Panc1 (cell line): Measurements from ENCODE around the gene GNAI2. TPM values are rescaled to one million over a fixed set of nuclear protein-coding genes. Genes with fewer than 3 reads are reported as not detected.

Source experiments
- ATAC-seq: fragments of 200-7000 bp; cut with Tn5 transposase; 2 replicates; pipeline ENCODE4 v1.9.1; 2020; ENCODE audit warnings: mild to moderate bottlenecking, moderate library complexity
- BruUV-seq: library from RNA; stranded (reverse); fragments of 400-500 nt; replicated peaks from 2 replicates; lab custom pipeline; 2021; lab: Mats Ljungman, UMichigan
- CTCF ChIA-PET: fragments of 300-600 bp; sonication (Branson Sonifier 250); formaldehyde crosslinking; loops from one replicate; lab custom pipeline; 2022; ENCODE audit warnings: antibody characterized with exemption; lab: Charles Lee
- POLR2A ChIA-PET: fragments of 300-600 bp; sonication (Branson Sonifier 250); formaldehyde crosslinking; loops from one replicate; lab custom pipeline; 2022; ENCODE audit warnings: antibody characterized with exemption; lab: Charles Lee
- DNase-seq: peaks from one replicate; pipeline ENCODE4 v3.0.0-alpha.2; 2010; ENCODE audit warnings: low read depth, low spot score
- H3K27ac ChIP-seq: 2 replicates; pipeline ENCODE4 v1.5.1; 2011; ENCODE audit warnings: mild to moderate bottlenecking, low read length, inconsistent platforms
- H3K27me3 ChIP-seq: fragments of 200-500 bp; sonication (Bioruptor generic); 2 replicates; pipeline ENCODE4 v1.6.0; 2014; ENCODE audit warnings: low read length, inconsistent platforms; ENCODE audit not compliant: control insufficient read depth, insufficient read depth
- H3K36me3 ChIP-seq: fragments of 200-500 bp; sonication (Bioruptor generic); 2 replicates; pipeline ENCODE4 v1.5.1; 2014; ENCODE audit warnings: inconsistent platforms, mild to moderate bottlenecking, low read length, moderate library complexity; ENCODE audit not compliant: control insufficient read depth, insufficient read depth
- H3K4me1 ChIP-seq: 2 replicates; pipeline ENCODE4 v1.5.1; 2011; ENCODE audit warnings: inconsistent platforms, mild to moderate bottlenecking, low read length, moderate library complexity; ENCODE audit not compliant: control insufficient read depth, insufficient read depth
- H3K4me3 ChIP-seq, 2 experiments: 2 replicates each; pipeline ENCODE4 v1.5.1; 2011 to 2012; ENCODE audit warnings: low read depth in 2 of 2, low read length in 2 of 2, mild to moderate bottlenecking in 2 of 2, inconsistent platforms in 1 of 2, moderate library complexity in 1 of 2
- H3K9me3 ChIP-seq: fragments of 200-500 bp; sonication (Bioruptor generic); 2 replicates; pipeline ENCODE4 v1.5.1; 2014; ENCODE audit warnings: low read depth, mild to moderate bottlenecking, inconsistent platforms, low read length, moderate library complexity; ENCODE audit not compliant: control insufficient read depth, insufficient read depth
- CTCF ChIP-seq: fragments of 450-650 bp; IDR thresholded peaks from 2 replicates; pipeline ENCODE4 v1.5.1; 2017; ENCODE audit warnings: mild to moderate bottlenecking
- POLR2AphosphoS5 ChIP-seq: IDR thresholded peaks from 2 replicates; pipeline ENCODE4 v1.6.1; 2012; ENCODE audit warnings: mild to moderate bottlenecking, low read depth, low read length, moderate library complexity
- REST ChIP-seq, 2 experiments: IDR thresholded peaks; 2 replicates each; pipeline ENCODE4 v1.6.1; 2011 to 2012; ENCODE audit warnings: low read depth in 2 of 2, control low read depth in 1 of 2, low read length in 1 of 2, mild to moderate bottlenecking in 1 of 2, moderate library complexity in 1 of 2; ENCODE audit not compliant: insufficient read depth in 1 of 2
- SIN3A ChIP-seq: IDR thresholded peaks from 2 replicates; pipeline ENCODE4 v1.6.1; 2012; ENCODE audit warnings: low read depth, mild to moderate bottlenecking, low read length, moderate library complexity, borderline replicate concordance; ENCODE audit not compliant: insufficient read depth
- TCF7L2 ChIP-seq: IDR thresholded peaks from 2 replicates; pipeline ENCODE4 v1.6.1; 2011; ENCODE audit warnings: mild to moderate bottlenecking, low read depth, low read length, inconsistent platforms
- in situ Hi-C: cut with HindIII; loops from 2 replicates; pipeline ENCODE4 v1.10.0; 2016; ENCODE audit warnings: low sequenced_read_pairs, low pct_unique_long_range_greater_than_20kb
- intact Hi-C: fragments of 100-400 bp; cut with micrococcal nuclease; formaldehyde crosslinking; loops from one replicate; pipeline ENCODE4 v1.10.0; 2022; ENCODE audit not compliant: unreplicated experiment
- total RNA-seq: library from RNA; stranded (reverse); gene quantifications from one replicate; pipeline ENCODE4 v1.2.1, GENCODE V29; 2021; ENCODE audit not compliant: unreplicated experiment

The GNAI2 gene
- total RNA-seq, 1 experiment from 2014 or later = 170 TPM

- no peak for DNase-seq
- H3K4me3 ChIP-seq = no peak overlapping the region
- no peak overlapping the region for H3K27ac ChIP-seq
- in situ Hi-C loops = no loop called here
- no peaks in the 10 kb centered on the region for H3K27me3 ChIP-seq
- H3K36me3 ChIP-seq = no peaks in the 10 kb centered on the region; the same call in 1 of the 2 replicates
- ATAC-seq = no peak
- no TSS peak for BruUV-seq
- no peak for TF ChIP-seq POLR2AphosphoS5
- no peak for TF ChIP-seq SIN3A
- no peak for TF ChIP-seq TCF7L2
- TF ChIP-seq CTCF = no peak
- TF ChIP-seq REST (IDR thresholded peaks at IDR 0.05; ENCODE audit: insufficient read depth in 1 of 2, low read depth in 2 of 2, low read length in 1 of 2) = no peak
- no peaks in the 10 kb centered on the region for H3K9me3 ChIP-seq
- CTCF ChIA-PET = no interaction called here
- POLR2A ChIA-PET = no interaction called here
- H3K4me1 ChIP-seq = peaks cover 54% of the 10 kb centered on the region
- intact Hi-C loops = no loop called here
Observed at GRCh38 chr3:50241713-50242380, 5.8 kb downstream of the GNAI2 start.

- intact Hi-C loops = no loop called here
- ChIA-PET POLR2A (interaction anchor here (0.7 kb wide), 1 partner anchor 8 kb away, joined by 3 read pairs; no protein-coding TSS in a partner anchor), CTCF (interaction anchor here (1.4 kb wide), 1 partner anchor 18 kb away, joined by 3 read pairs; no protein-coding TSS in a partner anchor)
- H3K9me3 ChIP-seq = no peaks in the 10 kb centered on the region
- H3K4me1 ChIP-seq = peaks cover 58% of the 10 kb centered on the region
- no TSS peak for BruUV-seq
- no peak for TF ChIP-seq CTCF
- no peak for TF ChIP-seq REST (IDR thresholded peaks at IDR 0.05; ENCODE audit: insufficient read depth in 1 of 2, low read depth in 2 of 2, low read length in 1 of 2)
- no peak for TF ChIP-seq POLR2AphosphoS5
- no peak for TF ChIP-seq TCF7L2
- TF ChIP-seq SIN3A = no peak
- no peak for DNase-seq
- in situ Hi-C loops = no loop called here
- H3K27ac ChIP-seq = no peak overlapping the region
- H3K4me3 ChIP-seq = no peak overlapping the region
- H3K36me3 ChIP-seq = no peaks in the 10 kb centered on the region
- no peaks in the 10 kb centered on the region for H3K27me3 ChIP-seq
- ATAC-seq = no peak
Observed at GRCh38 chr3:50242381-50242770, 6.4 kb downstream of the GNAI2 start.
